PC-9 (cell line): ENCODE data around the gene EGFL6.

Experiments
- EZH2 ChIP-seq: fragments of 200-600 bp; sonication (generic); IDR thresholded peaks from 2 replicates; pipeline ENCODE4 v1.8.0; 2017; ENCODE audit warnings: antibody characterized with exemption, low read depth
- TF ChIP-seq, protein P1 (sequence below): fragments of 200-600 bp; sonication (generic); conservative IDR thresholded peaks from 2 replicates; pipeline ENCODE4 v1.6.1; 2017; ENCODE audit warnings: mixed run types, antibody characterized with exemption, mild to moderate bottlenecking, moderate library complexity

GRCh38 chrX:13607996-13608365, 38.6 kb downstream of the EGFL6 start:
- TF ChIP-seq, protein P1, sequence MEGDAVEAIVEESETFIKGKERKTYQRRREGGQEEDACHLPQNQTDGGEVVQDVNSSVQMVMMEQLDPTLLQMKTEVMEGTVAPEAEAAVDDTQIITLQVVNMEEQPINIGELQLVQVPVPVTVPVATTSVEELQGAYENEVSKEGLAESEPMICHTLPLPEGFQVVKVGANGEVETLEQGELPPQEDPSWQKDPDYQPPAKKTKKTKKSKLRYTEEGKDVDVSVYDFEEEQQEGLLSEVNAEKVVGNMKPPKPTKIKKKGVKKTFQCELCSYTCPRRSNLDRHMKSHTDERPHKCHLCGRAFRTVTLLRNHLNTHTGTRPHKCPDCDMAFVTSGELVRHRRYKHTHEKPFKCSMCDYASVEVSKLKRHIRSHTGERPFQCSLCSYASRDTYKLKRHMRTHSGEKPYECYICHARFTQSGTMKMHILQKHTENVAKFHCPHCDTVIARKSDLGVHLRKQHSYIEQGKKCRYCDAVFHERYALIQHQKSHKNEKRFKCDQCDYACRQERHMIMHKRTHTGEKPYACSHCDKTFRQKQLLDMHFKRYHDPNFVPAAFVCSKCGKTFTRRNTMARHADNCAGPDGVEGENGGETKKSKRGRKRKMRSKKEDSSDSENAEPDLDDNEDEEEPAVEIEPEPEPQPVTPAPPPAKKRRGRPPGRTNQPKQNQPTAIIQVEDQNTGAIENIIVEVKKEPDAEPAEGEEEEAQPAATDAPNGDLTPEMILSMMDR: no peak
- TF ChIP-seq EZH2: no peak
